Upper lobe of right lung (tissue), 1 donor: ENCODE results near the gene SP7. TPM values are rescaled to one million over a fixed set of nuclear protein-coding genes. Genes with fewer than 3 reads are reported as not detected.
"Not testable (repeated sequence)": the region's sequence is repeated elsewhere in the genome, so short reads cannot be mapped to it uniquely, and the experiment has no call there.

Experiments used
- ATAC-seq: fragments of 200-7000 bp; cut with Tn5 transposase; one replicate; pipeline ENCODE4 v1.9.1; 2020; ENCODE audit warnings: mild to moderate bottlenecking, moderate library complexity
- DNase-seq: peaks from one replicate; pipeline ENCODE4 v3.0.0-alpha.2; 2020
- H3K27ac ChIP-seq: fragments of 200-600 bp; one replicate; pipeline ENCODE4 v1.8.0; 2022
- H3K27me3 ChIP-seq: fragments of 200-600 bp; one replicate; pipeline ENCODE4 v1.8.0; 2022; ENCODE audit warnings: mild to moderate bottlenecking
- H3K36me3 ChIP-seq: fragments of 200-600 bp; one replicate; pipeline ENCODE4 v1.8.0; 2022
- H3K4me1 ChIP-seq: fragments of 200-600 bp; one replicate; pipeline ENCODE4 v1.8.0; 2022
- H3K4me3 ChIP-seq: fragments of 200-600 bp; one replicate; pipeline ENCODE4 v1.8.0; 2022; ENCODE audit warnings: mild to moderate bottlenecking
- H3K9me3 ChIP-seq: fragments of 200-600 bp; one replicate; pipeline ENCODE4 v1.8.0; 2022
- intact Hi-C: fragments of 100-400 bp; cut with DNase I; formaldehyde crosslinking; loops from one replicate; pipeline ENCODE4 v1.11.0; 2022
- total RNA-seq: library from RNA; stranded (reverse); fragmentation: NEBNext Ultra II Directional; extraction: Animal tissue kit (Norgen Biotek cat#: 25700); gene quantifications from one replicate; pipeline ENCODE4 v1.2.1, GENCODE V29; 2021
- TF ChIP-seq, protein P1 (sequence below): fragments of 200-600 bp; IDR thresholded peaks from one replicate; pipeline ENCODE4 v1.8.0; 2022; ENCODE audit warnings: antibody characterized with exemption
- donor health status: DM: no; HTN: yes; CAD: no; lungs with severe emphysema.

The SP7 gene
- total RNA-seq, 1 donor from 2014 or later = not detected

DNA sequence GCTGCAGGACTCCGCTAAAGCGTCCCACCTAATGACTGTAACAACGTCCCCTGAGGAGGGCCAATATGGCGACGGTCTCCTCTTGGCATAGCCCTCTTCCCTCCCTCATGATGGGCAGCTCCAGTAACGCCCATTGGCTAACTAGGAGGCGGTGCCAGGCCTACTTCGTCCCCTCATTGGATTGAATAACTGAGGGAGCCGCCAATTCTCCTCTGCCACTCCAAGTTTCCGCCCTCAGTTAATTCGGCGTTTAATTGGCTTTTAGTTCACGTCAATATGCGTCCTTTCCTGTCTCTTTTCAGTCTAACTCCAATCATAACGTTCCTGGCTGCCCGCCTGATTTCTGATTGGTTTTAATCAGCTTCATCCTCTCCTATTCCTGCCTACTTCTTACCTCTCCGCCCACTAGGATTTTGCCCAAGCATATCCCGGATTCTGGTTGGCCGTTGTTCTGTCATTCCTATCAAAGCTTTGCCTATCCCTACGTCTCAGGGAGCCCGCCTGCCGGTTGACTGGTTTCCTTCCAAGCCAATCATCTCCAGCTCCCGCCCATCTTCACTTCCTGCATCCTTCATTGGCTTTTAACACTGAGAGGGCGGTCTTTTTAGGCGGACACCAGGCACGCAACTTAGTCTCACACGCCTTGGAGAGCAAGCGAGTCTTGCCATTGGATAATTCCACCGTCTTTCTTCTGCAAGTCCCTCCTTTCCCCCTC is 43.4 kb upstream of the SP7 start:
- Histone ChIP-seq H3K27ac (peak overlapping the region; percentile 97), H3K4me1 (peaks cover 45% of the 10 kb centered on the region), H3K36me3 (peaks cover 31% of the 10 kb centered on the region), H3K27me3 (no peaks in the 10 kb centered on the region), H3K9me3 (no peaks in the 10 kb centered on the region), H3K4me3 (peak overlapping the region; percentile 62)
- DNase-seq = peak; percentile 96
- peak; percentile 75 for ATAC-seq
- TF ChIP-seq, protein P1, sequence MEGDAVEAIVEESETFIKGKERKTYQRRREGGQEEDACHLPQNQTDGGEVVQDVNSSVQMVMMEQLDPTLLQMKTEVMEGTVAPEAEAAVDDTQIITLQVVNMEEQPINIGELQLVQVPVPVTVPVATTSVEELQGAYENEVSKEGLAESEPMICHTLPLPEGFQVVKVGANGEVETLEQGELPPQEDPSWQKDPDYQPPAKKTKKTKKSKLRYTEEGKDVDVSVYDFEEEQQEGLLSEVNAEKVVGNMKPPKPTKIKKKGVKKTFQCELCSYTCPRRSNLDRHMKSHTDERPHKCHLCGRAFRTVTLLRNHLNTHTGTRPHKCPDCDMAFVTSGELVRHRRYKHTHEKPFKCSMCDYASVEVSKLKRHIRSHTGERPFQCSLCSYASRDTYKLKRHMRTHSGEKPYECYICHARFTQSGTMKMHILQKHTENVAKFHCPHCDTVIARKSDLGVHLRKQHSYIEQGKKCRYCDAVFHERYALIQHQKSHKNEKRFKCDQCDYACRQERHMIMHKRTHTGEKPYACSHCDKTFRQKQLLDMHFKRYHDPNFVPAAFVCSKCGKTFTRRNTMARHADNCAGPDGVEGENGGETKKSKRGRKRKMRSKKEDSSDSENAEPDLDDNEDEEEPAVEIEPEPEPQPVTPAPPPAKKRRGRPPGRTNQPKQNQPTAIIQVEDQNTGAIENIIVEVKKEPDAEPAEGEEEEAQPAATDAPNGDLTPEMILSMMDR = no peak
- intact Hi-C loops = no loop called here

- TF ChIP-seq, protein P1 = no peak
Measured at GRCh38 chr12:53378724-53379388, 42.7 kb upstream of the SP7 start.

GRCh38 chr12:53378222-53378621 is 42.1 kb upstream of the SP7 start:
- Histone ChIP-seq H3K4me1 (peaks cover 32% of the 10 kb centered on the region), H3K36me3 (peaks cover 17% of the 10 kb centered on the region), H3K4me3 (no peak overlapping the region), H3K9me3 (no peaks in the 10 kb centered on the region), H3K27ac (peak overlapping the region; percentile 97), H3K27me3 (no peaks in the 10 kb centered on the region)
- ATAC-seq = no peak
- intact Hi-C loops = no loop called here
- TF ChIP-seq, protein P1 = no peak
- DNase-seq = no peak

More at GRCh38 chr12:53378724-53379388, 42.7 kb upstream of the SP7 start:
- DNase-seq = no peak
- H3K36me3 ChIP-seq = peaks cover 24% of the 10 kb centered on the region
- peak overlapping the region; percentile 97 for H3K27ac ChIP-seq
- no peaks in the 10 kb centered on the region for H3K27me3 ChIP-seq
- peaks cover 38% of the 10 kb centered on the region for H3K4me1 ChIP-seq
- intact Hi-C loops = no loop called here
- ATAC-seq = no peak
- peak overlapping the region; percentile 62 for H3K4me3 ChIP-seq
- H3K9me3 ChIP-seq = no peaks in the 10 kb centered on the region

GRCh38 chr12:53376747-53377146 is 40.6 kb upstream of the SP7 start:
- H3K36me3 ChIP-seq = peaks cover 3% of the 10 kb centered on the region
- DNase-seq (no peak), ATAC-seq (no peak)
- no peaks in the 10 kb centered on the region for H3K9me3 ChIP-seq
- no peak overlapping the region for H3K4me3 ChIP-seq
- TF ChIP-seq, protein P1 = no peak
- no peak overlapping the region for H3K27ac ChIP-seq
- no peaks in the 10 kb centered on the region for H3K27me3 ChIP-seq
- intact Hi-C loops = no loop called here
- H3K4me1 ChIP-seq = peaks cover 22% of the 10 kb centered on the region

GRCh38 chr12:53374277-53374676 is 38.1 kb upstream of the SP7 start:
- Histone ChIP-seq H3K27ac (peak overlapping the region; percentile 55), H3K4me1 (peaks cover 33% of the 10 kb centered on the region)
- DNase-seq, ATAC-seq, H3K36me3 ChIP-seq, H3K4me3 ChIP-seq, H3K9me3 ChIP-seq, H3K27me3 ChIP-seq, intact Hi-C loops: not testable (repeated sequence)

DNA sequence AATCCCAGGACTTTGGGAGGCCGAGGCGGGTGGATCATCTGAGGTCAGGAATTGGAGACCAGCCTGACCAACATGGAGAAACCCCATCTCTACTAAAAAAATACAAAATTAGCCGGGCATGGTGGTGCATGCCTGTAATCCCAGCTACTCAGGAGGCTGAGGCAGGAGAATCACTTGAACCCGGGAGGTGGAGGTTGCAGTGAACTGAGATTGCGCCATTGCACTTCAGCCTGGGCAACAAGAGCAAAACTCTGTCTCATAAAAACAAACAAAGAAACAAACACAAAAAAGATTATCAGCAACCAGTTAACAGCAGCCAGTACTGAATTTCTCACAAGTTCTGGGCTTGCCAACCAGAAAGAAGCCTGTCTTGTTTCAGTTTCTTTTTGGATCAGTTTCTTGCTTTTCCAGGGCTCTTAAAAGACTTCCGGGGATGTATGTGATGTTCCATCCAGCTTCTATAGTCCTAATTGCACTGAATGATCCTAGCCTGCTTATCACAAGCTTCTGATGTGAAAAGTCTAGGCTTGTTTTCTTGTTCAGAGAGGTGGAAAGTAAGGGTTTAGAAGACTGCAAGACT is 37.5 kb upstream of the SP7 start:
- H3K27me3 ChIP-seq, H3K36me3 ChIP-seq, H3K9me3 ChIP-seq, ATAC-seq, DNase-seq, intact Hi-C loops, H3K4me3 ChIP-seq: not testable (repeated sequence)
- peaks cover 30% of the 10 kb centered on the region for H3K4me1 ChIP-seq
- peak overlapping the region; percentile 55 for H3K27ac ChIP-seq
